A549 (cell line): ENCODE data around the gene GDPD3.

Experiments used
- BHLHE40 ChIP-seq: IDR thresholded peaks from 2 replicates; pipeline ENCODE4 v1.6.1; 2012; ENCODE audit warnings: low read depth, low read length, inconsistent platforms
- CBX2 ChIP-seq: fragments of 200-600 bp; sonication (generic); IDR thresholded peaks from 2 replicates; pipeline ENCODE4 v1.6.1; 2016; ENCODE audit warnings: low read depth, mild to moderate bottlenecking, borderline replicate concordance
- CHD2 ChIP-seq: fragments of 150-350 bp; IDR thresholded peaks from 2 replicates; pipeline ENCODE4 v1.6.1; 2014; ENCODE audit warnings: low read length; ENCODE audit not compliant: partially characterized antibody
- CTCF ChIP-seq: fragments of >200 bp; sonication (Bioruptor Twin); formaldehyde crosslinking; IDR thresholded peaks from 3 replicates; pipeline ENCODE4 v1.5.1; 2016
- EHMT2 ChIP-seq: fragments of 200-600 bp; sonication (generic); IDR thresholded peaks from 2 replicates; pipeline ENCODE4 v1.6.1; 2016; ENCODE audit warnings: antibody characterized with exemption, low read depth, mild to moderate bottlenecking, moderate library complexity
- MYC ChIP-seq: IDR thresholded peaks from 2 replicates; pipeline ENCODE4 v1.6.1; 2012; ENCODE audit warnings: mild to moderate bottlenecking, inconsistent platforms, low read length, improper control_type of control experiment, borderline replicate concordance
- NPAS2 ChIP-seq: fragments of 250-450 bp; sonication (Bioruptor Pico); IDR thresholded peaks from 2 replicates; pipeline ENCODE4 v1.8.0; 2022; ENCODE audit warnings: mild to moderate bottlenecking, moderate library complexity, borderline replicate concordance
- POLR2A ChIP-seq: IDR thresholded peaks from 2 replicates; pipeline ENCODE4 v1.6.1; 2012; ENCODE audit warnings: mild to moderate bottlenecking, low read length
- RAD21 ChIP-seq, 2 experiments: fragments of >200 bp in 1 of 2; sonication (Bioruptor Twin) in 1 of 2; formaldehyde crosslinking in 1 of 2; IDR thresholded peaks in 1 of 2; conservative IDR thresholded peaks in 1 of 2; 2 replicates in 1 of 2; 3 replicates in 1 of 2; pipeline ENCODE4 v1.6.1; 2012 to 2018; ENCODE audit warnings: inconsistent platforms in 1 of 2
- TF ChIP-seq, protein P1 (sequence below): IDR thresholded peaks from 2 replicates; pipeline ENCODE4 v1.6.1; 2012
- TF ChIP-seq, protein P2 (sequence below): fragments of 450-650 bp; IDR thresholded peaks from 2 replicates; pipeline ENCODE4 v1.6.1; 2014; ENCODE audit warnings: antibody characterized with exemption

DNA sequence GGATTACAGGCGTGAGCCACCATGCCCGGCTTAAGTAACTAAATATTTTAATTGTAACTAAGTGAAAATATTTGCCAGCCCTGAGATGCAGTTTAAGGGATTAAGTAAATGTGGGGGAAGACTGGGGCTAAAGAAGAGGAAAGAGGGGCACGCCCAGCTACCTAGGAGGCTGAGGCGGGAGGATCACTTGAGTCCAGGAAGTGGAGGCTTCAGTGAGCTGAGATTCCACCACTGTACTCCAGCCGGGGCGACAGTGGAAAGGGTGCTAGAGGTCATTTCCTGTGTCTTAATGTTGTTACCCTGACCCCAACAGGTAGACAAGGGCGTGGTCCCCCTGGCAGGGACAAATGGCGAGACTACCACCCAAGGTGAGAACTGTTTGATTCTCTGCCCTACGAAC is 45.0 kb downstream of the GDPD3 start:
- TF ChIP-seq CHD2 (no peak), CTCF (no peak), BHLHE40 (no peak), MYC (no peak), RAD21 (conservative IDR thresholded peaks at IDR 0.05 in 1 of 2, IDR thresholded peaks at IDR 0.05 in 1 of 2) (no peak), POLR2A (no peak), CBX2 (no peak), EHMT2 (no peak), NPAS2 (CRISPR knock-in tag) (no peak)
- TF ChIP-seq, protein P1, sequence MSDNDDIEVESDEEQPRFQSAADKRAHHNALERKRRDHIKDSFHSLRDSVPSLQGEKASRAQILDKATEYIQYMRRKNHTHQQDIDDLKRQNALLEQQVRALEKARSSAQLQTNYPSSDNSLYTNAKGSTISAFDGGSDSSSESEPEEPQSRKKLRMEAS: no peak
- TF ChIP-seq, protein P2, sequence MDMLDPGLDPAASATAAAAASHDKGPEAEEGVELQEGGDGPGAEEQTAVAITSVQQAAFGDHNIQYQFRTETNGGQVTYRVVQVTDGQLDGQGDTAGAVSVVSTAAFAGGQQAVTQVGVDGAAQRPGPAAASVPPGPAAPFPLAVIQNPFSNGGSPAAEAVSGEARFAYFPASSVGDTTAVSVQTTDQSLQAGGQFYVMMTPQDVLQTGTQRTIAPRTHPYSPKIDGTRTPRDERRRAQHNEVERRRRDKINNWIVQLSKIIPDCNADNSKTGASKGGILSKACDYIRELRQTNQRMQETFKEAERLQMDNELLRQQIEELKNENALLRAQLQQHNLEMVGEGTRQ: no peak
